Activated CD4-positive, CD25-positive, alpha-beta regulatory T cell treated with anti-CD3 and anti-CD28 coated beads, Interleukin-2, amount 50 U/mL, for 72 hours (primary cell): ENCODE measurements around the gene SLC41A3.
"Not testable (repeated sequence)": the region's sequence is repeated elsewhere in the genome, so short reads cannot be mapped to it uniquely, and the experiment has no call there.

Experiments used
- DNase-seq: peaks from one replicate; pipeline ENCODE4 v3.0.0; 2021

Gene SLC41A3

GRCh38 chr3:126105691-126106187 is 21.8 kb upstream of the SLC41A3 start:
- no peak for DNase-seq

GRCh38 chr3:126104742-126105605 is 21.1 kb upstream of the SLC41A3 start:
- no peak for DNase-seq

GRCh38 chr3:126104028-126104635 is 20.2 kb upstream of the SLC41A3 start:
- DNase-seq, result no peak

GRCh38 chr3:126103121-126104027 is 19.4 kb upstream of the SLC41A3 start:
- no peak for DNase-seq

- no peak for DNase-seq
These were observed 18.6 kb upstream of the SLC41A3 start for GRCh38 chr3:126102530-126102951.

GRCh38 chr3:126102011-126102410 is 18.1 kb upstream of the SLC41A3 start:
- no peak for DNase-seq

- no peak for DNase-seq
These were observed 17.6 kb upstream of the SLC41A3 start for GRCh38 chr3:126101521-126101982.

GRCh38 chr3:126100634-126101301 is 16.8 kb upstream of the SLC41A3 start:
- DNase-seq, result no peak

- no peak for DNase-seq
These were observed 16.3 kb upstream of the SLC41A3 start for GRCh38 chr3:126100269-126100633.

- no peak for DNase-seq
These were observed 14.5 kb upstream of the SLC41A3 start for GRCh38 chr3:126098391-126098858.

- no peak for DNase-seq
These were observed 13.9 kb upstream of the SLC41A3 start for GRCh38 chr3:126097801-126098200.

- not testable (repeated sequence) for DNase-seq
These were observed 12.3 kb upstream of the SLC41A3 start for GRCh38 chr3:126096274-126096673.

- not testable (repeated sequence) for DNase-seq
These were observed 8.2 kb upstream of the SLC41A3 start for GRCh38 chr3:126092128-126092527.

GRCh38 chr3:126087552-126088175 is 3.7 kb upstream of the SLC41A3 start:
- no peak for DNase-seq

GRCh38 chr3:126085841-126086240 is 1.9 kb upstream of the SLC41A3 start:
- no peak for DNase-seq

GRCh38 chr3:126085276-126085675 is 1.4 kb upstream of the SLC41A3 start:
- DNase-seq, result no peak

- no peak for DNase-seq
These were observed 850 bp upstream of the SLC41A3 start for GRCh38 chr3:126084768-126085180.

GRCh38 chr3:126083511-126083912 is 412 bp downstream of the SLC41A3 start:
- peak; percentile 55 for DNase-seq

- no peak for DNase-seq
These were observed 832 bp downstream of the SLC41A3 start for GRCh38 chr3:126083138-126083445.

- DNase-seq, result no peak
These were observed 1.4 kb downstream of the SLC41A3 start for GRCh38 chr3:126082362-126083137.
